ENCODE results near the gene AMOTL1.
"Not testable (repeated sequence)": the region's sequence is repeated elsewhere in the genome, so short reads cannot be mapped to it uniquely, and the experiment has no call there.

Gene AMOTL1

DNA sequence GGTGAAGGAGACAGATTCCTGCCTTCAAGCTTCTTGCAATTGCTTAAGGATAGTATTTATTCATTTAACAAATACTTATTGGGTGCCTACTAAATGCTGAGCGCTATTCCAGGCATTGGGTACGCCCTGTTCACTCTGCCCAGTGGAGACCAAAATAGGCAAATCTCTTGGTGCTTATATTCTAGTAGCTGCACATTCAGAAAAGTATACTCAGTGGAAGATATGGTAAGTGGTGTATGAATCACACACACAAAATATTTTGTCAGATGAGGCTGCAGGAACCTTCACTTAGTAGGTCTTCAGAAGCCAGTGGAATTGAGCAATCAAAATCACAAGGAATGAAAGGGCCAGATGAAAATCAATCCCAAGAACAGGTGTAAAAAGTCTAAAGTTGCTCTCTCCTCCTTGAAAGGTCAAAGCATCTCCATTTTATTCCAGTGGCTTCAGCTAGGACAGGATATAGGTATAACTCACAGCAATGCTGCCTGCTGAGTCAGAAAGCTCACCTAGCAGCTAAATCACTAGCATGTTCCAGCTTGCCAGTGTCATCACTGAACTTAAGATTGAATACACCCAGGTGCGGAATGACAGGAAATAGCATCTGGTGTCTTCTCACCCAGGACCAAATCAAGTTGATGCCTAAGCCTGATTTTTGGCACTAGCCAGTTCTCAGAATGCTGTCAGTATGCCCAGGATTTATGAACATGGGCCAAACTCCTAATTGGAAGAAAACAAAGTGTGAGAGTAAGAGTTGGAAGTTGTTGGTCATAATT lies 83.9 kb downstream of the AMOTL1 start:
- no peak overlapping the region for H3K4me3 ChIP-seq (ENCODE audit: low read depth, low read length)
- no peak for DNase-seq (ENCODE audit: low read depth)
- TF ChIP-seq, protein P1, sequence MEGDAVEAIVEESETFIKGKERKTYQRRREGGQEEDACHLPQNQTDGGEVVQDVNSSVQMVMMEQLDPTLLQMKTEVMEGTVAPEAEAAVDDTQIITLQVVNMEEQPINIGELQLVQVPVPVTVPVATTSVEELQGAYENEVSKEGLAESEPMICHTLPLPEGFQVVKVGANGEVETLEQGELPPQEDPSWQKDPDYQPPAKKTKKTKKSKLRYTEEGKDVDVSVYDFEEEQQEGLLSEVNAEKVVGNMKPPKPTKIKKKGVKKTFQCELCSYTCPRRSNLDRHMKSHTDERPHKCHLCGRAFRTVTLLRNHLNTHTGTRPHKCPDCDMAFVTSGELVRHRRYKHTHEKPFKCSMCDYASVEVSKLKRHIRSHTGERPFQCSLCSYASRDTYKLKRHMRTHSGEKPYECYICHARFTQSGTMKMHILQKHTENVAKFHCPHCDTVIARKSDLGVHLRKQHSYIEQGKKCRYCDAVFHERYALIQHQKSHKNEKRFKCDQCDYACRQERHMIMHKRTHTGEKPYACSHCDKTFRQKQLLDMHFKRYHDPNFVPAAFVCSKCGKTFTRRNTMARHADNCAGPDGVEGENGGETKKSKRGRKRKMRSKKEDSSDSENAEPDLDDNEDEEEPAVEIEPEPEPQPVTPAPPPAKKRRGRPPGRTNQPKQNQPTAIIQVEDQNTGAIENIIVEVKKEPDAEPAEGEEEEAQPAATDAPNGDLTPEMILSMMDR (conservative IDR thresholded peaks at IDR 0.05; ENCODE audit: low read depth, low read length): no peak

DNA sequence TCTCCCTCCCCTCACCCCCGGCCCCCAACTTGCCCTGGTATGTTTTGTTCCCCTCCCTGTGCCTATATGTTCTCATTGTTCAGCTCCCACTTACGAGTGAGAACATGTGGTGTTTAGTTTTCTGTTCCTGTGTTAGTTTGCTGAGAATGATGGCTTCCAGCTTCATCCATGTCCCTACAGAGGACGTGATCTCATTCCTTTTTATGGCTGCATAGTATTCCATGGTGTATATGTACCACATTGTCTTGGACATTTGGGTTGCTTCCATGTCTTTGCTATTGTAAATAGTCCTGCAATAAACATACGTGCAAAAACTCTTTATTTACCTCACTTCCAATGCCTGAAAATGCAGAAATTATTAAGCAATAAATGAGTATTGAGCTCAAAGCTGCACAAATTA lies 85.1 kb downstream of the AMOTL1 start:
- not testable (repeated sequence) for DNase-seq (ENCODE audit: low read depth); H3K4me3 ChIP-seq (ENCODE audit: low read depth, low read length)

DNA sequence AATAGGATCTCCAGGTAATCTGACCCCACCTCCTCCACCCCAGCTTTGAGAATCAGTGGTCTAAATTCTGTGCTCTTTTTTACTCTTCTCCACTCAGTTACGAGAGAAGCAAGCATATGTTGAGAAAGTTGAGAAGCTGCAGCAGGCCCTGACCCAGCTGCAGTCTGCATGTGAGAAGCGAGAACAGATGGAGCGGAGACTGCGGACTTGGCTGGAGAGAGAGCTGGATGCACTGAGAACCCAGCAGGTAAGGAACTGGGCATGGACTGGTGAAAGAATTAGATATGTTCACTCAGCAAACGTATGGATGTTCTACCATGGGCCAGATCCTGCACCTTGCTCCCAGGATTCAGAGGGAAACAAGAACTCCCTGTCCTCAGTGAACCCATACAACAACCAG lies 85.7 kb downstream of the AMOTL1 start:
- no peak overlapping the region for H3K4me3 ChIP-seq (ENCODE audit: low read depth, low read length)
- DNase-seq (ENCODE audit: low read depth): no peak
- TF ChIP-seq, protein P1 (conservative IDR thresholded peaks at IDR 0.05; ENCODE audit: low read depth, low read length): no peak

DNA sequence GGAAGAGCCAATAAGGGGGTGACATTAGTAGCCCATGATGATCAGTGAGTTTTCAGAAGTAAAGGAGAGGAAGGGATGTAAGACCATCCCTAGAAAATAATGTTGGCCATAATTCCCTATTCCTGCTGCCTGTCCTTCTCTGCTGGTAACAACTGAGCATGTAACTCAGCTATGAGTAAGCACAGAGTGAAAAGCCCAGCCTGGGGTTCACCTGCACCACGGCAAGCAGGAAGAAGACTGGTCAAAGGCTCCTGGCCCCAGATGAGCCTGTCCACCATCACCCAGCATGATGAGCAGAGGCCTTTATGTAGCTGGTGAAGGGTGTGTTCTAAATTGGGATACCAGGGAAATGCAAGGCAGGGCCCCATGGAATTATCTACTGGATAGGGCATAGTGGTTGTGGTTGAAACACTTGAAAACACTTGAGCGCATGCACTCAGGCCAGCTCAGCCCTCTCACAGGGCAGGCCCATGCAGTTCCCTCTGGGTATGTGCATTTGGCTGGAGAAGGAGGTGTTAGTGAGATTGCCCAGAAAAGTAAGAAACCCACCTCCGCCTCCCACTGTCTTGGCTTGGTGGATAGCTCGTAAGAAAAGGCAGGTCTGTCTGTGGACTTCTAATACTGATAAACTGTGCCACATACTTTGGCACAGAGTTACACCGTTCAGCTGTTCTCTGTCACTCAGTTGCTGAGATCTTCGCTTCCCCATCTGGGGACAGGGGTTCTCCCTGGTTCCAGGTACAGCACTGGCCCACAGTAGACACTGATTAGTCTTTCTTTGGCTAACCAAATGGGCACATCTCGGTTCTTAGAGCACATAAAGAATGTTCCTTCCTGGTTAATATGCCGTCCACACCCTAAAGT lies 86.8 kb downstream of the AMOTL1 start:
- no peak for DNase-seq (ENCODE audit: low read depth)
- H3K4me3 ChIP-seq (ENCODE audit: low read depth, low read length): no peak overlapping the region
- TF ChIP-seq, protein P1 (conservative IDR thresholded peaks at IDR 0.05; ENCODE audit: low read depth, low read length): no peak

DNA sequence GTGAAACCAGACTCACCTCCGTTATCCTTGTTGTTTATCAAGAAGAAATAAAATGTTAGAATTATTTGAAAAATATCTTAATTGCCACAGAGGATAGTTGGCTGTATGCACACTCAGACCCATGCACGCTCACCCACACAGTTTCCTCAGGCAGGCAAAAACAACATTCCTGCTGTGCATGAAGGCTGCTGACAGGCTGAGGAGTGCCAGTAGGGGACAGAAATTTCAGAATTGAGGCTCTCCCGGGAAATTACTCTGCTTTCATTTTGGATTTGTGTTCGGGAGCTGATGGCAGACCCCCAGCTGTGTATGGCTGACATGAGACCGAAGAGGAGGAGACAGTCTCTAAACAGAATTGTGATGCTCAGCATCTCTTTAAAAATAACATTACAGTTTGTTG lies 87.5 kb downstream of the AMOTL1 start:
- H3K4me3 ChIP-seq (ENCODE audit: low read depth, low read length): no peak overlapping the region

DNA sequence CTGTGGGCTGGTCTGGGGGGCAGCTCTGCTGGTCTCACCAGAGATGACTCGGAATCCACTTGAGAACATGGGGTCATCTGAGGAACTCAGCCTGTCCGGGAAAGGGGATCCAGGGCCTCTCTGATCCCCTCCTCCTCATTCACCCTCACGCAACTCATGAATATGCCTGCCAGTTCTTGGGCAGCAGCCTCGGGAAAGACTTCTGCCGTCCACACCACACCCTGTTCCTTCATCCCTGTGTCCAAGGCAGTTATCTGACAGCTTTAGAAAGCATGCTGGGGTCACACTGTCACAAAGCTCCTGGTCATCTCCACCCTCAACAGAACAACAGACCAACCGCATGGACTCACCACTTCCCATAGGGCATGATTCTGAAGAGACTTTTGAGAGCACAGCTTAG lies 88.3 kb downstream of the AMOTL1 start:
- DNase-seq (ENCODE audit: low read depth): no peak
- H3K4me3 ChIP-seq (ENCODE audit: low read depth, low read length): no peak overlapping the region
- TF ChIP-seq, protein P1 (conservative IDR thresholded peaks at IDR 0.05; ENCODE audit: low read depth, low read length): no peak

More for the DNA sequence above, 87.5 kb downstream of the AMOTL1 start:
- TF ChIP-seq, protein P1 (conservative IDR thresholded peaks at IDR 0.05; ENCODE audit: low read depth, low read length): peak; percentile 25
- peak; percentile 63 for DNase-seq (ENCODE audit: low read depth)

DNA sequence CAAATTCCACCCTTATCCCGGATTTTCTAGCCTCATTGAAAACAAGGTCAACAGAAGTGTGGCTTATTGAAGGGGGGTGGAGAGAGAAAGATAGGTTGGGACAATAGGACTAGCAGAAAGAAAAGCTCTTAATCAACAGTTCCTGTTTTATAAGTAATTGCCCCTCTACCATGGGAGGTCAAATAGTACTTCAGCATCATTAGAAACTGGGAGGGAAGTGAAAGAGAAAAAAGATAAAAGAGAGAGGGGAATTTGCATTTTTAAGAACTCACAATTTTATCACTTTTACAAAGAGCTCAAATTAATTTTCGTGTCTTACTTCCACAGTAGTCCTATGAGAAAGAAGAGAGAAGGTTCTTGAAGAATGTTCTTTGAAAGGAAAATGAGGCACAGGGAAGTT lies 89.2 kb downstream of the AMOTL1 start:
- TF ChIP-seq, protein P1 (conservative IDR thresholded peaks at IDR 0.05; ENCODE audit: low read depth, low read length): no peak
- no peak overlapping the region for H3K4me3 ChIP-seq (ENCODE audit: low read depth, low read length)
- no peak for DNase-seq (ENCODE audit: low read depth)
